ENCODE measurements around the gene PPFIBP1.

Gene PPFIBP1

DNA sequence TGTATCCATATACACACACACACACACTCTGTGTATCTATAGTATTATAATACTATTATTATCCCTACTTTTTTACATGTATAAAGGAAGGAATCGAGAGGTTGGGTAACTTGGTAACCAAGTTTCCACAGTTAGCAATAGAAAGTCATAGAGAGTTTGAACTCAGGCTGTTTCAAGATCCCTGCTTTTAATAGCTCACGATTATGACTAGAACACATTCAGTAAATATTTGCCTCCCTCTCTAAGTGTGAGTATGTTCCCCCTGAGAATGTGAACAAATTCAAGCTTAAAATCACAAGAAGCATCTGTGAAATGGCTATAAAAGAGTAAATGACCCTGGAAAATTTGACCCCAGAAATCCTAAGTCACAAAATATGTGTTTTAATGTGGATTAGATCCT lies 161.3 kb downstream of the PPFIBP1 start:
- Histone ChIP-seq H3K27ac (no peak overlapping the region), H3K4me3 (no peak overlapping the region)

DNA sequence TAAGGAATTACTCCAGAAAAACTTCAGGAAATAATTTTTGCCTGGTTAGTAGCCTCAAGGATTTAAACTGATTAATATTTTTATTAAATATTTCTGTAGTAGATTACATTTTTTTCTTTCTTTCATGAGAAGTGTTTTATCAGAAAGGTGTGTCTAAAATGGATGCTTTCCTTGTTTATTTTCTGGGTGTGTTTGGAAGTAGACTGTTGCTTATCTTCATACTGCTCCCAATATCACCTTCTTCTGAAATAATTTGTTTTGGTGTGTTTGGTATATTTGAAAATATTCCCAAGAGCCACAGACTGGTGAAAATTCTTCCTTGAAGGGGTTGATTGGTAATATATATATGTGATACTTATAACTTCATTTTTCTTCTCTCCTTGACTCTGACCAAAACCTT lies 162.1 kb downstream of the PPFIBP1 start:
- no peak overlapping the region for H3K4me3 ChIP-seq
- no peak overlapping the region for H3K27ac ChIP-seq

DNA sequence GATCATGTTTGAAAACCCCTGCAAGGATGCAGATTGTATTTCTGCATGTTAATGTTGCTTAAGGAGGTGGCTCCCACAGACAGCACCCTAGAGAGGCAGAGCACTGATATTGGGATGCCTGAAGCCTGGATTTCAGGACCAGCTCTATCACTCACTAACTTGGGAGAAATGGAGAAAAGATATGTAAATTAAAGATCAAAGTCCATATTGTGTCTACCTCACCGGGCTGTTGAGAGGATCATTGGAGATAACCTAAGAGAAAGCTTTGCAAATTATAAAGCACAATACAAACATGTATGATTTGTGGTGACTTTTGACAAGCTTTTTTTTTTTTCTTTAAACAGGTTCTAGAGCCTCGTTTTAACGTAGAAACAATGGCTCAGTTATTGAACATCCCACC lies 164.7 kb downstream of the PPFIBP1 start:
- Histone ChIP-seq H3K27ac (no peak overlapping the region), H3K4me3 (no peak overlapping the region)

DNA sequence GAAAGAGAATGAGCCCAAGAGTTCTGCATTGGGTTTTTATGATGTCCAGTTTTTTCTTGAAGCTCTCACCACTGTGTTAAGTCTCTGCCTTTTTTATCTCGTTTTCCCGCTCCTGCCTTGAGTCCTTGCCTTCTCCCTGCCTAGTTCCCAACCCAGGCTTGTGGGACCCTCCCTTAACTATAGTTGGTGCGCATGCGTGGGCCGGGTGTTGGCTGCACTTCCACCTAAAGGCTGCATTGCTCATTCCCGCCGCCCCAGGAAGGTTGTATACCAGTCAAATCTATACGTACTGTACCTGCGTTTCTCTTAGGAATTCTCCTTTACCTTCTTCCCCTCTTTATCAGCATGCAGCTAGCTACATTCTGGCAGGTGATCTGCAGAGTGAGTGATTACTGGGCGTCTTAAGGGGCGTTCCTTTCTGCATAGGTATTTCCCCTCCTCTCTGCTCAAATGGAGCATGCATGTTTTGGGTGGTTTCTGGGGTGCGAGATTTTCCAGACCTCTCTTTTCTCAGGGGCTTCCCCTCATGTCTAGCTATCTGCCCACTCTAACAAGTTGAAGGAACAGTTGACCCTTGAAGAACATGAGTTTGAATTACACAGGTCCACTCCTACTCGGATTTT lies 165.7 kb downstream of the PPFIBP1 start:
- no peak overlapping the region for H3K4me3 ChIP-seq
- no peak overlapping the region for H3K27ac ChIP-seq

DNA sequence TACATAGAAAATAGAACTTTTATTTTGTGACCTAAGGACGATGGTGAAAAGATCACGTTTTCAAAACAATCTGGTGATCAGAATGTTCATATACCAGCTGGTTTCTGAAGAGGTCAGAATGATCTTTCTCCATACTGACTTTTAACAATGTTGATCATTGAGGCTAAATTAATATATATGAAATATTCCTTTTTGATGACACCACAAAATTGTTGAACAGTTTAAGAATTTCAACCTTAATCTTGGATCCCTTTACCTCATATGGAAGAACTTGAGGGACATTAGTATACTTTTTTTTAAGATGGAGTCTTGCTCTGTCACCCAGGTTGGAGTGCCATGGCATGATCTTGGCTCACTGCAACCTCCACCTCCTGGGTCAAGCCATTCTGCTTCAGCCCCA lies 169.4 kb downstream of the PPFIBP1 start:
- Histone ChIP-seq H3K27ac (no peak overlapping the region), H3K4me3 (no peak overlapping the region)

DNA sequence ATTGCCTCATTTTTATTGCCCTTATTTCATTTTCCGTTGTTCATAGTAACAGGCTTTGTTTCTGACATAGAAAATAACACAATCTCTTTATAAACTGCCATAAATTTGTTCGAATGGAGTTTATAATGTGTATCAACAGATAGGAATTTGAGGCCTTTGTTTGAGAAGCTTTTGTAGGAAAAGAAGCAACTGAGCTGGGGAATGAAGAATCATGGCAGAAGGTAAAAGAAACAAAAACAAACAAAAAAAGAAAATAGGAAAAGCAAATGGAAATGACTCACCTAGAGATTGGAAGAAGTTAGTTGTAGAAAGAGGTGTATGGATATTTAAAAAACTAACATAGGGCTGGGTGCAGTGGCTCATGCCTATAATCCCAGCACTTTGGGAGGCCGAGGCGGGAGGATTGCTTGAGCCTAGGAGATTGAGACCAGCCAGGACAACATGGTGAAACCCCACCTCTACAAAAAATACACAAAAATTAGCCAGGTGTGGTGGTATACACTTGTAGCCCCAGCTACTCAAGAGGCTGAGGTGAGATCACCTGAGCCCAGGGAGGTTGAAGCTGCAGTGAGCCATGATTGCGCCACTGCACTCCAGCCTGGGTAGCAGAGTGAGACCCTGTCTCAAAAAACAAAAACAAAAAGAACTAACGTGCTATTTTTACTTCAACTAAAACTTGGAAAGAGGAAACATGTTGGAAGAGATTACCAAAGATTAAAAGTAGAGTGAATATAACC lies 171.7 kb downstream of the PPFIBP1 start:
- no peak overlapping the region for H3K27ac ChIP-seq
- H3K4me3 ChIP-seq, result no peak overlapping the region

DNA sequence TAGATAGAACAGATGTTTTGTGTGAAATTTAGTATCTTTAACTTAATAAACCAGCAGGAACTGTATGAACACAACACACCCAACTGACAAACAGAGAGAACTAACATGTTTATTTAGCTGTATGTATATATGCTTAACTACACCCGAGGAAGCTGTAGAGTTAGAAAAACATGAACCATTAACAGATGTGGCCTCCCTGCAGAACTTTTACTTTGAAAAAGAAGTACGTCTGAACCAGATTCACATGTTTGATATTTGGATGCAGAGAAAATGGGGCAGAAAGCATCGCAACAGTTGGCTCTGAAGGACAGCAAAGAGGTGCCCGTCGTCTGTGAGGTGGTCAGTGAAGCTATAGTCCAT lies 172.3 kb downstream of the PPFIBP1 start, which contains the start of gene REP15:
TSS of gene REP15 (plus strand) at position 155 of the 360 bp plus-strand sequence. CDS start at position 271, 116 bp downstream.
- H3K27ac ChIP-seq, result no peak within 1 kb of the TSS
- H3K4me3 ChIP-seq, result no peak within 1 kb of the TSS

DNA sequence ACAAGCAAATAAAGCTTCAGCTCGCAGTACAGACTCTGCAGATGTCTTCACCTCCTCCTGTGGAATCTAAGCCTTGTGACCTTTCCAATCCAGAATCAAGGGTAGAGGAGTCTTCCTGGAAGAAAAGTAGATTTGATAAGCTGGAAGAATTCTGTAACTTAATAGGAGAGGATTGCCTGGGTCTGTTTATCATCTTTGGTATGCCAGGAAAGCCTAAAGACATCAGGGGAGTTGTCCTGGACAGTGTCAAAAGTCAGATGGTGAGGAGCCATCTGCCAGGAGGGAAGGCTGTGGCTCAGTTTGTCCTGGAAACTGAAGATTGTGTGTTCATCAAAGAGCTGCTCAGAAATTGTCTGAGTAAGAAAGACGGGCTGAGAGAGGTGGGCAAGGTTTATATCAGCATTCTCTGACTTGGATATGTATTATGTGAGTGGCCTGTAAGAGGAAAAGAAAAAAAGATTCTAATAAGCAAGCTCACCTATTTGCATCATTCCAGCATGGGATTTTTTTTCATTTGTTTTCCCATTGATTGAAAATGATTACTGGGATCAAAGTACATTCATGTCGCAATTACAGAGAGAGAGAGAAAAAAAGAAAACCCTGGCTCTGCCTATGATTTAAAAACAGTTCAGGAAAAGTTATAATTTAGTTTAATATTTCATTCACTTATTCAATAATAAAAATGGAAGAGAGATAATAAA lies 173.0 kb downstream of the PPFIBP1 start:
- H3K4me3 ChIP-seq, result no peak overlapping the region
- no peak overlapping the region for H3K27ac ChIP-seq

DNA sequence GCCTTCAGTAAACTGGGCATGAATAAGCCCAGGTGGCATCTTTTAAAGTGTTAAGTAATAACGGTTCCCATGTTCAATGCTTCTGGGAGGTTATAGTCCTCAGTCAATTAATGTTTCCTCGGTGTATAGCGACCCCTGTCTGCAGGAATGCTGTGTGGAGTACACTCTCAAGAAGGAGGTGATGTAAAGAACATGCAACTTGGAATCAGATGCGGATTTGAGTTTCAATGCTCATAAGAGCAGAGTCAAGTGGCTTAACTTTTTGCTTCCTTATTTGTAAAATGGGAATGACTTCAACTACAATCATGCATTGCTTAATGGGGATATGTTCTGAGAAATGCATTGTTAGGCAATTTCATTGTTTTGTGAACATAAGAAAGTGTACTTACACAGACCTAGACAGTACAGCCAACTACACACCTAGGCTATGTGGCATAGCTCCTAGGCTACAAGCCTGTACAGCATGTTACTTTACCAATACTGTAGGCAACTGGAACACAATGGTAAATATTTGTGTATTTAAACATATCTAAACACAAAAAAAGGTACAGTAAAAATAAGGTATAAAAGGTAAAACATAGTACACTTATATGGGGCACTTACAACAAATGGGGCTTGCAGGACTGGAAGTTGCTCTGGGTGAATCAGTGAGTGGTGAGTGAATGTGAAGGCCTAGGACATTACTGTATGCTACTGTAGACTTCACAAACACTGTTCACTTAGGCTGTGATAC lies 179.9 kb downstream of the PPFIBP1 start:
- no peak overlapping the region for H3K27ac ChIP-seq
- H3K4me3 ChIP-seq, result no peak overlapping the region

DNA sequence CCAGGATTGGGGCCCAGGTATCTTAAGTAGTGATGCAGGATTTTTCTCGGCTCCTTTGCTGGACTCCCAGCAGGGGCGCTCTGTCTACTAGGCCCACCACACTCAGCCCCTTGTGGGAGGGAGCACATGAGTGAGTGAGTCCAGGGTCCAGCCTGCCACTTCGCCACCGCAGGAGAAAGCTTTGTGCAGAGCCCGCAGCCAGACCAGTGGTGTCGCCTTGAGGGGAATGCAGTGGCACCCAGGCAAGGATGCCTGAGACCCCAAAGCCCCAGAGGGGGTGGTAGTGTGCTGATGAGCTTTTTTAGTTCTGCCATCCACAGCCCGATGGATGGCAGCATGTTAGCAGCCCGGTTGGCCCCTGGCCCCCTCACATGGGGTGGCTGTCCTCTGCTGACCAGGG lies 181.3 kb downstream of the PPFIBP1 start:
- H3K4me3 ChIP-seq, result no peak overlapping the region
- H3K27ac ChIP-seq, result no peak overlapping the region

DNA sequence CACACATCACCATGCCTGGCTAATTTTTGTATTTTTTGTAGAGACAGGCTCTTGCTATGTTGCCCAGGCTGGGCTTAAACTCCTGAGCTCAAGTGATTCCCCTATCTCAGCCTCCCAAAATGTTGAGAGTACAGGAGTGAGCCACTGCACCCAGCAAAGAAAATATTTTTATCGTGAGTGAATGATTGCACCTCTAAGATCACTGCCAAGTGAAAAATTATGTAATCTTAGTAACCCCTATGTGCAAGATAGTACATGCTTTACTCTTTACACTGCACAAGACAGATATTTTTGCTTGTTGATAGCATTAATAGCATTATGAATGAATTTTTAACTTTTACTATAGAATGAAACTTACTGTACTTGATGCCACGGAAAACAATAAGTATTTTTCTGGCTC lies 183.2 kb downstream of the PPFIBP1 start:
- no peak overlapping the region for H3K27ac ChIP-seq
- no peak overlapping the region for H3K4me3 ChIP-seq

DNA sequence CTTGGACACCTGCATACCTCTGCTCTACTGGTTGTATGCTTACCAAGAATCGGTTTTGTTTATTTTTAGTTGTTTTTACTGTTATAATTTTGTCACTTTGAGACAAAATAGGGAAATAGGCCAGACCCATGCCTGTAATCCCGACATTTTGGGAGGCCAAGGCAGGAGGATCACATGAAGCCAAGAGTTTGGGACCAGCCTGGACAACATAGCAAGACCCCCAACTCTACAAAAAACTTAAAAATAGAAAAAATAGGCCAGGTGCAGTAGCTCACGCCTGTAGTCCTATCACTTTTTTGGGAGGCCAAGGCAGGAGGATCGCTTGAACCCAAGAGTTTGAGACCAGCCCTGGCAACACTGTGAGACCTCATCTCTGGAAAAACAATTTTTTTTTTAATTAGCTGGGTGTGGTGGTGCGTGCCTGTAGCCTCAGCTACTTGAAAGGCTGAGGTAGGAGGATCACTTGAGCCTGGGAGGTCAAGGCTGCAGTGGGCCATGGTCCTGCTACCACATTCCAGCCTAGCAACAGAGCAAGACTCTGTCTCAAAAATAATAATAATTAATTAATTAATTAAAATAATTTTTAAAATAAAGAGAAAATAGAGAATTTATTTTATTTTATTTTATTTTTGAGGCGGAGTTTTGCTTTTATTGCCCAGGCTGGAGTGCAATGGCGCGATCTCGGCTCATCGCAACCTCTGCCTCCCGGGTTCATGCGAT lies 185.4 kb downstream of the PPFIBP1 start:
- peak overlapping the region in 17 of 21 experiments; percentile 83 to 93 (median 88) for H3K27ac ChIP-seq
- peak overlapping the region; percentile 82 to 96 (median 90) for H3K4me3 ChIP-seq

DNA sequence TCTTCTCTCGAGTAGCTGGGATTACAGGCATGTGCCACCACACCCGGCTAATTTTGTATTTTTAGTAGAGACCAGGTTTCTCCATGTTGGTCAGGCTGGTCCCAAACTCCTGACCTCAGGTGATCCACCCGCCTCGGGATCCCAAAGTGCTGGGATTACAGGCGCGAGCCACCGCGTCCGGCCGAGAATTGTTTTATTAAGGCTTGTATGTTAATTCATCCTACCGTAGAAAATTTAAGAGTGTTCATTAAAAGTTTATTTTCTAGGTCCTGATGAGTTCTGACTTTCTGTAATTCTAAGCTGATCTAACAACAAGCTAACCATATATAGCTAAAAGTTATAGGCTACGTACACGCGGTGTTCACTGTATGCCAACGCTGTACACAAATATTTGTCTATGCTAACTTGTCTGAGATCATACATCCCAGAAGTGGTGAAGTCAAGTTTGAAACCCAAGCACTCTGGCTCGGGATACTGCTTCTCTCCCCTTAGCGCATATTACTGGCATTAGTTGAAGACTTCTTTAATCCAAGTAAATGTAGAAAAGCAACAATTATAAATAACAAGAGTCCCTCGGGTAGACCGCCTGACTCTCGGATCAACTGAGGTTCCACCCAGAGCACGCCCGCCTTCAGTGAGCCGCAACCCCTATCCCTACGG lies 186.1 kb downstream of the PPFIBP1 start:
- Histone ChIP-seq H3K4me3 (peak overlapping the region; percentile 82 to 96 (median 90)), H3K27ac (peak overlapping the region in 20 of 21 experiments; percentile 43 to 93 (median 87))

DNA sequence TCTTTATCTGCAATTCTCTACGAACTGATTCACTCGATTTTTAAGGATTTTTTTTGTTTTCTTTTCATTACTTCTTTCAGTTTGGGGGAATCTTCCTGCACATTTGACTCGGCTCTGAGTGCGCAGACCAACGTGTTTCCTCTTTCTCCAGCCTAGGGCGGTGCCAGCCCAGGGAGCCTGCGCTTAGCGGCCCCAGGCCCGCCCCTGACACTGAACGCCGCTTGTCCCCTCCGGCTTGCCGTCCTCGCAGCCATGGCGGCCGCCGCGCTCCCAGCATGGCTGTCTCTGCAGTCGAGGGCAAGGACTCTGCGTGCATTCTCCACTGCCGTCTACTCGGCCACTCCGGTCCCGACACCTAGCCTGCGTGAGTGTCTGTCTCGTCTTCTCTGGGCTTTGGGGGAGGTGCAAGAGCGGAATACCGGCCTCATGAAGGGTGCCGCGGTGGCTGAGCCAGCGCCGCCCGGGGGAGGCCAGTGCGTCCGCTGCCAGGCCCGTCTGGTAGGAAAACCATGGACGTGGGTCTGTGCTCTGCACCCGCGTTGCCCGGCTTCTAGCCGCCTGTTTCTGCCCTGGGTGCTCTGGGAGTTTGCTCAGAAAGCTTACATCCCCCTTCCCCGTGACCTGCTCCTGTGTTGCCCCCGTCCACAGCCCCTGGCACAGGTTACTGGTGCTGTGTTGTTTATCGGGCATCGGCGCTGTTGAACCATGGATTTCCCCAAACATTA lies 186.7 kb downstream of the PPFIBP1 start, which contains the start of gene MRPS35:
TSS of gene MRPS35 (plus strand) at position 241 of the 725 bp plus-strand sequence. CDS start at position 253, 12 bp downstream.
- H3K4me3 ChIP-seq, result peak within 1 kb of the TSS; percentile 82 to 96 (median 90)
- H3K27ac ChIP-seq, result peak within 1 kb of the TSS; percentile 43 to 93 (median 87)

DNA sequence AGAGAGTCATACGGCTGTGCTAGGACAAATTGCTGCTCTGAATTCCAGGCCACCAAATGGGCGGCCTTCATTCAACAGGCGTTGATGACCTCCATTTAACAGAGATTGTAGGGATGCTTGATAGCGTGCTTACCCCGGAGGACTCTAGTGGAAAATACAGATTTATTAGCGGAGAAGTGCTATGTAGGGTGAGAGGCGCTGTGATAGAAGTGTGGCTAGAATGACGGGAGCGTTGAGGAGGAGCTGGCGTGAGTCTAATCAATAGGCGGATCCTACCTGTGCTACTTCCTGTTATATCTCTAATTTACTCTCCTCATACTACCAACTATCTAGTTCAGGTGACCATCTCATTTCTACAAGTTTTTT lies 187.3 kb downstream of the PPFIBP1 start:
- H3K4me3 ChIP-seq, result peak overlapping the region; percentile 82 to 96 (median 90)
- peak overlapping the region in 20 of 21 experiments; percentile 43 to 93 (median 87) for H3K27ac ChIP-seq

DNA sequence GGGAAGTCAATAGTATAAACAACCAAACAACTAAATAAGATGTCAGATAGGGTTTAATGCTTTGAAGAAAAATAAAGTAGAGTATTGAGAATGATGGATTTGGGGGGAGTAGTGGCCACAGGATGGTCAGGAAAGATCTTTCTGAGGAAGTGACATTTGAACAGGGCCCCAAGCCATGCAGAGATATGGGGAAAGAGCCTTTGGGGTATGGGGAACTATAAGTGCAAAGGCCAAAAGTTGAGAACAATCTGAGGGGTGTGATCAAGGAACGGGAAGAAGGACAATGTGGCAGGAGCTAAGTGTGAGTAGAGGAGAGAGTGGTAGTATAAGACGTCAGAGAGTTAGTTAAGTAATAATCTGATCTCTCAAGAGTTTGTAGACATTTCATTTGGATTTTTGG lies 188.0 kb downstream of the PPFIBP1 start:
- peak overlapping the region in 1 of 7 experiments; percentile 85 for H3K4me3 ChIP-seq

DNA sequence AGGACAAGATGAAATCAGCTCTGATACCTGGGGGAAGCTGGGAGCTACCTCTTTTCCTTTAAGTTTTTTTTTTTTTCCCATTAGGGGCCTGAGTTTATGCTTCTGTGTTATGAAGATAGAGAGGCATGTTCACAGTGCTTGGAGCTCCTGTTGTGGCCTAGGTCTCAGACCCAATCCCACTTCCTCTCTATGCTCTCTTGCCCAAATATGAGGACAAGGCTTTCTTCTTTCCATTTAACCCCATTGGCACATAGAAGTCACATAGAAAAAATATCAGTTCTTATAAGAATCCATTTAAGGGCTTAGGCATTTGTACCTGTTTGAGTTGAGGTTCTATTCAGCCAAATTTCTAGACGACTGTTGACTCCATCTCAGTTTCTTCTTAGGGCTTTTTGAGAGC lies 199.2 kb downstream of the PPFIBP1 start:
- Histone ChIP-seq H3K4me3 (no peak overlapping the region), H3K27ac (no peak overlapping the region)

More for the DNA sequence above, 188.0 kb downstream of the PPFIBP1 start:
- no peak overlapping the region for H3K27ac ChIP-seq

DNA sequence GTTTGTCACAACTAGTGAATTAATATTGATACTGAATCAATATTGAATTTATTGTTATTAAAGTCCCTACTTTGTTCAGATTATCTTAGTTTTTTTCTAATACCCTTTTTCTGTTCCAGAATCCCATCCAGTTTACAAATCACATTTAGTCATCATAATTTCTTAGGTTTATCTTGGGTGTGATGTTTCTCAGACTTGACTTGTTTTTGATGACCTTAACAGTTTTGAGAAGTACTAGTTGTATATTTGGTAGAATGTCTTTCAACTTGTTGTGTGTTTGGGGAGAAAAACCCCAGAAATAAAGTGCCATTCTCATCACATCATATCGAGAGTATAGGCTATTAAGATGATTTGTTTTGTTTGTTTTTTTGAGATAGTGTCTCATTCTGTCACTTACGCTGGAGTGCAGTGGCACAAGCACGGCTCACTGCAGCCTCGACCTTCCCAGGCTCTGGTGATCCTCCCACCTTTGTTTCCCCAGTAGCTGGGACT lies 206.1 kb downstream of the PPFIBP1 start:
- H3K4me3 ChIP-seq, result no peak overlapping the region
- H3K27ac ChIP-seq, result no peak overlapping the region

Measured in skin epidermis (tissue), 12 donors.